GM10847 (cell line): Measurements from ENCODE around the gene UPF2.

Experiments
- POLR2A ChIP-seq: IDR thresholded peaks from 2 replicates; pipeline ENCODE4 v1.6.1; 2011; ENCODE audit not compliant: insufficient read length; ENCODE audit errors: extremely low read depth

UPF2 gene

DNA sequence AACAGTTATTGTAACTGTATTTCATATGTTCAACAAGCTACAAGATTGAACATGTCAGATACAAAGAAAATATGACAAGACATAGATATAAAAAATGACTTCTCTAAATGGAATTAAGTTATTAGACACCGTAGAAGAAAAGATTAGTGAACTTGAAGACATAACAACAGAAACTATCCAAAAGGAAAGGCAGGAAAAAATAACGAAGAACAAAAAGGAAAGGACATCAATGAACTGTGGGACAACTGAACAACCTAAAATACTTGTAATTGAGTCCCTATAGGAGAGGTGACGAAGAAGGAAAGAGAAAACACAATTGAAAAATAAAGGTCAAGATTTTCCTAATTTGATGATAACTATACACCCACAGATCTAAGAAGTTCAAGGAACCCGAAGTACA, 32.3 kb downstream of the UPF2 start:
- no peak for TF ChIP-seq POLR2A

- no peak for TF ChIP-seq POLR2A
Measured at GRCh38 chr10:12006671-12007070, 35.9 kb downstream of the UPF2 start.

DNA sequence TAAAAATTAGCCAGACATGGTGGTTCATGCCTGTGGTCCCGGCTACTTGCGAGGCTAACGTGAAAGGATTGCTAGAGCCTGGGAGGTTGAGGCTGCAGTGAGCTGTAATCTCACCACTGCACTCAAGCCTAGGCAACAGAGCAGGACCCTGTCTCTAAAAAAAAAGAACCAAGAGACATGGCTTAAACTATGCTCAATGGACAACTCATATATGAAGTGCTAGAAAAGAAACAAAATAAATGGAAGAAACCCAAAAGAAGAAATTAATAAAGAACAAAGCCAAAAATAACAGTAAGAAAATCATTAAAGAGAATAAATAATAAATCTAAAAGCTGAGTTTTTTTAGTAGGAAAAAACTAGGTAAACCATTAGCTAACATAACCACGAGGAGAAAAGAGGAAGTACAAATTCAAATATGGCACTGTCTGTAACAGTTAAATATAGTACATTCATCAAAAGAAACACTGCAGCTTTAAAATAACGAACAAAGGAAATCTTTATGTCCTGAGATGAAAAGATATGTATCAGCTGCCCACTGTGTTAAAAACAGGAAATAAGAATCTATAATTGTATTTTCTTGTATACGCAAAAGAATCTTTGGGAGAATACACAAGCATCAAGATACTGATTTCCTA, 48.7 kb downstream of the UPF2 start:
- TF ChIP-seq POLR2A = no peak

GRCh38 chr10:11988924-11989323, 53.7 kb downstream of the UPF2 start:
- no peak for TF ChIP-seq POLR2A

- TF ChIP-seq POLR2A = no peak
Measured at GRCh38 chr10:11986593-11987216, 55.9 kb downstream of the UPF2 start.

GRCh38 chr10:11982253-11982652, 60.4 kb downstream of the UPF2 start:
- no peak for TF ChIP-seq POLR2A

- no peak for TF ChIP-seq POLR2A
Measured at GRCh38 chr10:11975795-11976194, 66.8 kb downstream of the UPF2 start.

GRCh38 chr10:11962176-11962575, 80.4 kb downstream of the UPF2 start:
- TF ChIP-seq POLR2A = no peak

DNA sequence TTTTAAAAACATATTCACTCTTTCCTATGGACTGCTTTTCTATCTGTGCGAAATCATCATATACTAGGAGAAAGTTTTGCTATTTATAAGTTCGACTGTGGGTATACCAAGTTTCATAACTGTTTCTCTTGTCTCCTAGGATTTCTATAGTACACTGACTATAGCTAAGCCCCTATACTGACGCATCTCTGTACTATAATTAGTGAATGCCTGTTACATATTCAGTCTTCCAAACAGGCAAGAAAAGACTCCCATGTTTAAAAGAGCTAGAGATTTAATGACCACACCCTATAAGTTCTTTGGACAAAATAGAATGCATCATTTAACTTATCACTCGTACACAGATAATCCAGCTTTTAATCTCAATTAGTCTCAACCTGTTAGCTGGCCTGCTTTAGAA, 80.8 kb downstream of the UPF2 start:
- no peak for TF ChIP-seq POLR2A

- TF ChIP-seq POLR2A = no peak
Measured at GRCh38 chr10:11959966-11960365, 82.6 kb downstream of the UPF2 start.

DNA sequence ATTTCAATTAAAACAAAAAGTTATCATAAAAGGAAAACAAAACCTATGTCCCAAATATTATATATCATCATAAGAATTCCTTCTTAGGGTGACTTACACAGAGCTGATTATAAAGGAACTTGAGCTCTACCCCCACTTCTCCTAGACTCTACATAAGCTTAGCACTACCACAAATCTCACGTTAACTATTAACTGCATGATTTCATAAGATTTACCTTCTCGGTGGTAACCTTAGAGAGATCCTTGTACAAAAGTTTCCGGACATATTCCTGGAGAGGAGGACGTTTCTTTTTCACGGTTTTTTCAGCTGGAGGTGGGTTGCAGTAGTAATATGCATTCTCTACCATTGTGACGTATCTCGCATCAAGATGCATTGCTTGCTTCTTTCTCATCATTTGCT, 83.7 kb downstream of the UPF2 start:
- TF ChIP-seq POLR2A = no peak

- no peak for TF ChIP-seq POLR2A
Measured at GRCh38 chr10:11951695-11952094, 90.9 kb downstream of the UPF2 start.

GRCh38 chr10:11950325-11951018, 92.1 kb downstream of the UPF2 start:
- TF ChIP-seq POLR2A = no peak

- TF ChIP-seq POLR2A = no peak
Measured at GRCh38 chr10:11949152-11949551, 93.5 kb downstream of the UPF2 start.

- no peak for TF ChIP-seq POLR2A
Measured at GRCh38 chr10:11946652-11947051, 96.0 kb downstream of the UPF2 start.

GRCh38 chr10:11936389-11937152, 106.0 kb downstream of the UPF2 start:
- no peak for TF ChIP-seq POLR2A
